ENCODE results near the gene MMP28.

Gene MMP28

DNA sequence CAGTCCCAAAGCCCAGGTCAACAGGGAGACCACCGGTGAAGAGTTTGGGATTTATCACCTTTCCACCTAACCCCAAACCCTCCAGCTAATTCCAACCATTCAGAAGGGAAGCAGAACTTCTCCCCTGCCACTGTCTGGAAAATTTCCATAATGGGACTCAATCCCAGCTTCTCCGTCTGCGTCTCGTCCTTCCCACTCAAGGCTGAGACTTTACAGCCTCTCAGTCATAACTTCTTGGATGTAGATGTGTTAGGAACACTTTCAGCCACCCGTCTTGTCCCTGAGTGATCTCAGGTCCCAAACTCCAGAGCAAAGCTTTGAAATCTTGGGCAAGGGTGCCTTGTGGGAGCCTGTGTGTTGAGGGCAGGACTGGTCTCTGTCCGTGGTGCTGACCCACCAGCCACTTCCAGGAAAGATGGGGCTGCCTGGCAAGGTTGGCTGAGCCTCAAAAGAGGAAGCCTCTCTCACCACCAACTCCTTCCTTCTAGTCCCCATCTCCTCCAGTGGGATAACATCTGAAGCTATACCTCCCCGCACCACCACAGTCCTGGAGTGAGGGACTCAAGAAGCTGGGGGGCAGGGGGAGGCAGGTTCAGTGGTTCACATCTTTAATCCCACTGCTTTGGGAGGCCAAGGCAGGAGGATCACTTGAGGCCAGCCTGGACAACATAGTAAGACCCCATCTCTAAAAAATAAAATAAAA, 51.7 kb downstream of the MMP28 start:
- no peak for DNase-seq (ENCODE audit: low spot score)

DNA sequence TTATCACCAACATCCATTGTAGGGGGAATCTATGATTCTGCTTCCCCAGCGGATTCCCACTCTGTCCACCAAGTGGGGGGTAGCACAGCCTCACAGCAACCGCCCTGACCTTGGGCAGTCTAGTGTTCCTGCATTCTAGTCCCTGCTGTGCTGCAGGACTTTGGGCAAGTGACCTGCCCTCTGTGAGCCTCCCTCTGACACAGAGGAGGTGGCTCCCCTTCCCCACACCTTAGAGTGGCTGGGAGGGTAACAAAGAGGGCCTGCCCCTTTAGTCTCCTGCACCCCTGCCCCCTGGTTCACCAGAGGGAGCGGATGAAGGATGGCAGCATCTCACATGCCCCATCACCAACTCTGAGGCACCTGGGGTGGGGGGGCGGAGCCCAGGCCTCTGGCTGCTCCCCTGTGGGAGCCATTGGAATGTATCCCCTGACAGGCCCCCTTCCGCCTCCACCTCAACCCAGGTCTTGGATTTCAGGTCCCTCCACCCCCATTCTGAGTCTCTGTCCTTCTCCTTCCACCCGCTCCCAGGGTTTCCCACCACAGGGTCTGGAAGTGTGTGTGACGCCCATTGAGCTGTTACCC, 52.5 kb downstream of the MMP28 start:
- no peak for DNase-seq (ENCODE audit: low spot score)

DNA sequence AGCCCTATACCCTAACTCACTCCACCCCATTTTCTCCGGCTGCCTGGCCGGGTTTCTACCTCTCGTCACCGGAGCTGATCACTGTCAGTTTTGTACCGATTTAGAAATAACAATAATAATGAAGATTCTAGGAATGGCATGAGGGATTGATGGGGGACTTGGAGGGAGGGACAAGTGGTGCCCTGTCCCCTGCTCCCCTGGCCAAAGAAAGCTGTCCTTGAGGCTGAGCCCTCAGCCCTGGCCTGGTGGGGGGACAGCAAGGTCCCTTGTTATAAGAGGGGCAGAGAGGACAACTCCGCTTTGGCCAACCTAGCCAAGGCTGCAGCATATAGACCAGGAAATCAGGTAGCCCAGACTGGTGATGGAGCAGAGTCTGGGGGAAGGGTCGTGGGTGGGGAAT, 52.9 kb downstream of the MMP28 start:
- no peak for DNase-seq (ENCODE audit: low spot score)

DNA sequence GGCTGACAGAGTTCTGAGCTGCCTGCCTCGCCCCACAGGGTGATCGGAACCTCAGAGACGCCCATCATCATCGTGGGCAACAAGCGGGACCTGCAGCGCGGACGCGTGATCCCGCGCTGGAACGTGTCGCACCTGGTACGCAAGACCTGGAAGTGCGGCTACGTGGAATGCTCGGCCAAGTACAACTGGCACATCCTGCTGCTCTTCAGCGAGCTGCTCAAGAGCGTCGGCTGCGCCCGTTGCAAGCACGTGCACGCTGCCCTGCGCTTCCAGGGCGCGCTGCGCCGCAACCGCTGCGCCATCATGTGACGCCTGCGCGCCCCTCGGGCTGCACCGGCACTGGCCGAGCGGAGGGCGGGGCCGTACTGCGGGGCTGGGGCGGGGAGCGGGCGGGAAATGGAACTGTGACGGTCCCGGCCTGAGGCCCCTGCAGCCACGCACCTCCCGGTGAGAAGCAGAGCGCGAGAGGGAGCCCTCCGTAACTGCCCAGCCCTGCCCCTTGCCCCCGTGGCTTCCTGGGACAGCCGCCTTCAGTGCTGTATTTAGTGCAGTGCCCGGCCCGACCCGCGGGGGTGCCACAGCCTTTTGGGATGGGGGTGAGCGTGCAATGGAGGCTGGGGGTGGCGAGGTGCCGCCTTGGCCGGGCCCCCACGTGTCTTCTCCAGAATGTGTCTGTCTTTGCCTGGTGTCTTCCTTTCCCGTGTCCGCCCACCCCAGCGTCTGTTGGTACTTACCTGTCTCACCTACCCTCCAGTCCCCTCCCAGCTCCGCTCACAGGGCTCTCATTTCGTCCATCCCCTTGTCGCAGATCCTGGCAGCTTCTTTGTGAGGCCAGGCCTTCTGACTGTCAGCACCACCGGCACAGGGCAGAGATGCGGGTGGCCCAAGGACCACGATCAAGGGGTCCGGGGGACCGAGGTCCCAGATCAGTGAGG, 54.2 kb downstream of the MMP28 start:
- no peak for DNase-seq (ENCODE audit: low spot score)

DNA sequence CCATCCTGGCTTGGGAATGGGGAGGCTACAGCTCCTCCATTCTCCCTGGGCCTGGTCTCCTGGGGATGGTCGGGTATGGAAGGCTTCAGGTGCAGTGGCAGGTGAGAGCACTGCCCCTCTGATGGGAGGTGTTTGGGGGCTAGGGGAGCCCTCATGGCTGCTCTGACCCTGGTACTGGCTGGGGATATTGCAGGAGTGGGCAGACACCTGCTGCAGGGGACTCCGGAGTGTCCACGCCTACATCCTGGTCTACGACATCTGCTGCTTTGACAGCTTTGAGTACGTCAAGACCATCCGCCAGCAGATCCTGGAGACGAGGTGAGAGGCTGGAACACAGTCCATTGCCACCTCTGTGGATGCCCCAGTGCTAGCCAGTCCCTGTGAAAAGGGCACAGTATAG, 55.2 kb downstream of the MMP28 start:
- no peak for DNase-seq (ENCODE audit: low spot score)

DNA sequence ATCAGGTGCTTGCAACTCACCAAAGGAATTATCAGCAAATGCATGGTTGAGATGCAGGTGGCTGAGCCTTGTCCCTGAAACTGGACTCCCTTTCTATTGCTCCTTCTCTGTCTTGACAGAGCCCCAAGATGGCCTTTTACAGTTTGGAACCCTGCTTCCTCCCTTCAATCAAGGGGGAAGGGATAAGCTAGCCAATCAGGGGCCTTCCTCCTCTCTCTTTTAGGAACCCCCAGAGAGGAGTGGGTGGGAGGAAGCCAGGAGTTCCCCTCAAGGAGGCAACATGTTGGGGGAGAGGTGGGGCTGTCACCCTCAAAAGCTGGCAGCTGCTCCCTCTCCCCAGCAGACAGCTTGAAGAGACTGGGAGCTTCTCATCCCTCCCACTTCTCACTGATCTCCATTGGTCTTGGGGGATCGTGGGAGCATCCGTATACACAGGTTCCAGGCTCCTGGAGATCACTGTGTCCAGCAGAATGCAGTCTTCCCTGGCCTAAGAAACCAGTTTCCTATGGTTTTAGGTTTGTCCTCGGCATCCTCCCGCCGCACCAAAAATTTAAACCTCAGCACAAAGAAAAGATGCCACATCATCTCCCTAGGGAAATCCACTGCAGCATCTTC, 56.8 kb downstream of the MMP28 start:
- DNase-seq (ENCODE audit: low spot score), result no peak

DNA sequence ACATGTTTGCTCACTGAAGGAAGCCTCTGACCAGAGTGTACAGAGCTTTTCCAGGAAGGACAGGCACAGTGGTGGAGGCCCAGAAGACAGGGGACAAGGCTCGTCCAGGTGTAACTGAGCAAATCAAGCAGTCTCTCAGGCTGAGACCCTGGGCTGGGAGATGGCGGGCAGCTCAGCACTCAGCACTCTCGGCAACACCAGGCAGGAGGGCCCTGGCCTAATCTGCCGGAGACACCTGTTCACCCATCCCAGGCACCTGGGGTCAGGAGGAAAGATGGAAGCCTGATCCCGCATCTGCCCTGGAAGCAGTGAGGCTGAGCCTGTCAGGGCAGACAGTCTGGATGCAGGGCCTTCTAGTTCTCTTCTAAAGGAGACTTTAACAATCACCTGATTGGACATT, 59.2 kb downstream of the MMP28 start:
- DNase-seq (ENCODE audit: low spot score), result no peak

DNA sequence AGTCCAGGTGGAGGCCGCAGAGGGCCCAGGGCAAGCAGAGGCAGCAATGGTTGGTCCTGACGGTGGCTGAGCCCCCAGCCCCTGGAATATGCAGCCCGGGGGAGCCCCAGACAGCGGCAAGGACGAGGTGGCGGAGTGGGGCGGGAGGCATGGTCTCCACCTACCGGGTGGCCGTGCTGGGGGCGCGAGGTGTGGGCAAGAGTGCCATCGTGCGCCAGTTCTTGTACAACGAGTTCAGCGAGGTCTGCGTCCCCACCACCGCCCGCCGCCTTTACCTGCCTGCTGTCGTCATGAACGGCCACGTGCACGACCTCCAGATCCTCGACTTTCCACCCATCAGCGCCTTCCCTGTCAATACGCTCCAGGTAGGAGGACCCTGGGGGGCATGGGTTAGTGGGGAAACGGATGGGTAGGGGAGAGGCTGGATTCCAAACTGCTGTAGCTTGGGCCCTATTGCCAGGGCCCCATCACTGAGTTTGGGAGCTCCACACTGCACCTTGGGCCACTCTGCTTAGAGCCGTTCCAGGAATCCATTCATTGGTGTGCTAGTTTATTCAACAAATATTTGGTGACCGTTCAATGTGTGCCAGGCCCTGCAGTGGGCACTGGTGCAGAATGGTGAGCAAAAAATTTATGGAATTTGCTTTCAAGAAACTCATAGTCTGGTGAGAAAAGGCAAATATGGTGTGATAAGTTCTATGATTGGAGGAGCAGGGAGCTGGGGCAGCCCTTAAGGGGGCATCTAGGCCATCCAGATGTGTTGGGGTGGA, 60.2 kb downstream of the MMP28 start:
- DNase-seq (ENCODE audit: low spot score), result no peak

DNA sequence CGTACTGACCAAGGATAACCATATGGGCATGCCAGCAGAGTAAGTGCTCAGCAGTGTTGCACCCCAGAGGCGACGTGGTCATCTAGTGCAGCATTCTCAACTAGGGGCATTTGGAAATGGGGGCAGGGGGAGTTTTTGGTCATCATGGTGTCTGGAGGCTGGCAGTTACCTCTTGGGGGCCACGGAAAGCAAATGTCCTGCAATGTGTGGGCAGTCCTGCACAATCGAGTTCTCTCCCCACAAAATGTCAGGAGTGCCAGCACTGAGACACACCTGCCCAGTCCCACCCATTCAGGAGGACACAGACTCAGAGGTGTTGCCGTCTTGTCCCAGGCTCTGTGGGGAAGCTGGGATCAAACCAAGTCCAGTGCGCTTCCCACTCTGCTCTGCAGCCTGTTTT, 61.0 kb downstream of the MMP28 start:
- no peak for DNase-seq (ENCODE audit: low spot score)

DNA sequence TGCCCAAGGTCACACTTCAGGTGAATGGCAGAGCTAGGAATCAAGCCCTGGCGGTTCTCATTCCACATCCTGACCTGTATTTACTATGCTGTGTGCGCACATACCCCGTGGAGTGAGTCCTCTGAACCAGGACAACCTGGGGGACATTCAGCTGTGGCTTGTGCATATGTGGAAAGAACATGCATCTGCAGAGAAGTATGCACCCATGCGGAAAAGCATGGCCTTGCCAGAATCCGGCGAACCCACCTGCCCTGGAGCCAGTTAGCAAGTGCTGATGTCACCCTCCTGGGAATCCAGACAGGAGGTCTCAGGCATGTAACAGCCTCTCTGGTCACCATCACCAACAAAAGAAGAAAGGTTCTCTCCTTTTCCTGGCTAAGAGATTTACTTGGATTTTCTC, 62.1 kb downstream of the MMP28 start:
- no peak for DNase-seq (ENCODE audit: low spot score)

DNA sequence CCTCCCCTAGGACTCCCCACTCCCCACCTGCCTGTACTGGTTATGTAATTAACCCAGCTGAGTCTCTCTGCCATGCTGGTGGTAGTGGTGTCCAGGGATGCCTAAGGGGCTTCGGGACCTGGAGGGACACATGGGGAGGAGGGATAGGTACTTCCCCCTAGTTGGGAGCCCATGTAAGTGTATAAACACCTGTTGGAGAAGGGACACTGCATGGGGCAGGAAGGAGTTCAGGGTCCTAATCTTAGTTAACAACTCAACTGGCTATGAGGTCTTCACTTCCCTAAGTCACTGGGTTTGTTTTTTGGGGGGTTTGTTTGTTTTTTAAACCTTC, 62.7 kb downstream of the MMP28 start:
- no peak for DNase-seq (ENCODE audit: low spot score)

DNA sequence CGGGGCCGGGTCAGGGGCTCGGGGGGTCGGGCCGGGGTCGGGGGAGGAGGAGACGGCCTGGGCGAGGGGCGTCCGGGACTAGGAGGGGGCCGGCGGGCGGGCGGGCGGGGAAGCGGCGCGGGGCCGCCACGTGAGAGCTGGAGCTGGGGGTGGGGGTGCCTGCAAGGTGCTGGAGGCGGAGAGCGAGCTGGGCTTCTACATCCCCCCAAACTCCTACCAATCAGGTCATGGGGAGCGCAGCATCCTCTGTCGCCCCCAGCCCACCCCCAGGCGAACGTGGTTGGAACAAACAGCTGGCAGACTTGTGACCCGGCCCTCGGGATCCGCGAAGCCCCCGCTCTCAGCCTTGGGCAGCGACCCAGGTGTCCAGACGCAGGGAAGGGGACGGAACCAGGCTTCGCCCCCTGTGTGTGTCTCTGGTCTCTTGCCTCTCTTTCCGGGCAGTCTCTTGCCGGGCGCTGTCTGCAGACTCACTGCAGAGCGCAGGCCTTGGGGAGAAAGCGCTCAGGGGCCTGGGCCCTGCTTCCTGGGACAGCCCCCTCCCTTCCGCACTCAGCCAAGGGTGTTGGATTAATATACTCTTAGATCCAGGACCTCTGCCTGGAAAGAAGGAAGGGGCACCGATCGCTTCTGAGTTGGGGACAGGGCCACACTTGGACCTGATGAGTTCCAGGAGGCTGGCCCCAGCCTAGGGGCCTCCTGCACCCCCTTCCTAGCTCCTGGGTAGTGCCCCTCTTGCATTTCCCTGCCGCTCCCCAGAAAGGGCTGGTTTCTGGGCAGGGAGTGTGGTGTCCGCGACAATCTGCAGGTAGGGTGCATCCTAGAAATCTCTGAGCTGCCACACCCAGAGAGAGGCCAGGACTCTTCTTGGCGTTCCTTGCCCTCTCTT, 63.3 kb downstream of the MMP28 start:
- no peak for DNase-seq (ENCODE audit: low spot score)

DNA sequence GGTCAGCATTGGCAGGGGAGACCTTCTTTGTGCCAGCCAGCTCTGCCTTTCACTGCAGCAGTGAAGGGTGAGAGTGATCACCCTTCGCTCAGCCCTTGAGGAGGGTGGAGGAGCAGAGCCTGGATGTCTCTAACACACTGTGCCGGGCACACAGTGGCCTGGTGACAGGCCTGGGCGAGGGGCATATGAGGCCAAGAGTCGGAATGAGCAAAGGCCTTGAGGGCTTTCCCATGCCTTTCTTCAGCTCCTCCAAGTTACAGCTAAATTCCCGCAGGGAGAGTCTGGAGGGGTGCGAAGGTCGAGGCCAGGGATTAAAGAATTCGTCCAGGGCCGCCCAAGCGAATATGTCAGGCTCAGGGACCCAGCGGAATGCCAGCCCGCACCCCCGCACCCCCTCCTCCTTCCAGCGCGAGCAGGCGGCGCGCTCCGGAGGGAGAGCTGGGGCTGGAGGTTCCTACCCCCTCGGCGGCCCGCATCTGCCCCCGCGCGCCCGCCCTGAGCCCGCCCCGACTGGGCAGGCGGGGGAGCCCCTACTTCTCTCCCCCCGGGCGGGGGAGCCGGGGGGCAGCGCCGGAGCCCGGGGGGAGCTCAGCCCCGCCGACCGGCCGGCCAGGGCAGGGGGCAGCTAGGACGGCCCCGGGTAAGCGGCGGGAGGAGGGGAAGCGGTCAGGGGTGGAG, 64.1 kb downstream of the MMP28 start, which contains the start of gene RASL10B:
Gene RASL10B (plus strand): TSS at position 401 of the 678 bp plus-strand sequence. CDS start 3,546 bp downstream, outside the sequence.
- DNase-seq (ENCODE audit: low spot score), result peak; percentile 54

DNA sequence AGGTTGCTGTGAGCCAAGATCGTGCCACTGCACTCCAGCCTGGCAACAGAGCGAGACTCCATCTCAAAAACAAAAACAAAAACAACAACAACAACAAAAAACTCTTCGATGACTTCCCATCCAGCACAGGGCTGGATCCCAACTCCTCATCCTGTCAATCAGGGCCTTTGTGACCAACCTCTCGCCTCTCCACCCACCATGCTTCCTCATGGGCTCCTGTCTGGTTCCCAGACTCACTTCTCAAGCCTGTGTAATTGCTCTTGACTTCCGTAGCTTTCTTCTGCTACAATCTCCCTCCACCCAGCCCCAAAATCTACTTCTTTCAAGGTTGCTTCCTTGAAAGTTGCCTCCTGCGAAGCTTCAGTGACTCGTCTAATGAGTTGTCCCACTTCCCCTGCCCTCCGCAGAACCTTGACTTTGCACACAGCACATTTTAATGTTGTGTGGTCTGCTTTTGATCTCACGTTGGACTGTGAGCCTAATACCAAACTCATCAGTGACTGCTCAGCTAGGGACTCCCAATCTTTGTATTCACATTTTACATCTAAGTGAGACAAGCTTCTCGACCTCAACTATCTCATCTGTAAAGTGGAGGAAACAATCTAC, 64.9 kb downstream of the MMP28 start:
- DNase-seq (ENCODE audit: low spot score), result no peak

DNA sequence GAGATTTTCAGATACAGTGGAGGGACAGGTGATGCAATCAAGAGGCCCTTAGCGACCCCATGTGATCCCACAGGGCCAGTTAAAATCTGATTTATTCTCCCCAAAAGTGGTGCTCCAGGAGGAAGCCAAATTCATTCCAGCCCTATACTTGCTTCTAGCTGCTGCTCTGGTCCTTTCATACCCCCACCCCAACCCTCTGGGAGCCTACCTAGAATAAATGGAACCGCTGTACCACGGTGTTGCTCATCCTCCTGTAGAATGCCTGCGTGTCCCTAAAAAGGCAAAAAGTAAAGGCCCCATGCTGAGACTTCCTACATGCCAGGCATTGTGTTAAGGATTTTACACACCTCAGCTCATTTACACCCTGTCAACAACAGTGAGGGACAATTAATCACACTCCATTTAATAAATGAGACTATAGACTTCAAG, 66.0 kb downstream of the MMP28 start:
- DNase-seq (ENCODE audit: low spot score), result no peak

DNA sequence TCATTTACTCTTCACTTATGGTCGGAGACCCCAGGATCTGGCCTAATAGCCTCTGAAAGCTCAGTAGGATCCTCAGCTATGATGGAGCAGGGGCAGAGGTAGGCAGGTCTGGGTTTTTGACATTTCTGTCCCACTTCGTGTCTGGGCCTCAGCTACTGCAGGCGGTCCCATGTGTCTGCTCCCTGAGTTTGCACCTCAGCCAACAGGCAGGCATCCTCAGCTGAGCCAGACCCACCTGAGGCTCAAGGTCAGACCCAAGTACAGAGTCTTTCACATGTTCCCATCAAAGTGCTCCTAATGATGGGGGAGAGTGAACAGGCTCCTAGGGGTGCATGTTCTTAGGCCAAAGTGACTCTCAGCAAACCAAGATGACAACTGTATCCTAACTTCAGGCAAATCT, 66.9 kb downstream of the MMP28 start:
- DNase-seq (ENCODE audit: low spot score), result no peak

DNA sequence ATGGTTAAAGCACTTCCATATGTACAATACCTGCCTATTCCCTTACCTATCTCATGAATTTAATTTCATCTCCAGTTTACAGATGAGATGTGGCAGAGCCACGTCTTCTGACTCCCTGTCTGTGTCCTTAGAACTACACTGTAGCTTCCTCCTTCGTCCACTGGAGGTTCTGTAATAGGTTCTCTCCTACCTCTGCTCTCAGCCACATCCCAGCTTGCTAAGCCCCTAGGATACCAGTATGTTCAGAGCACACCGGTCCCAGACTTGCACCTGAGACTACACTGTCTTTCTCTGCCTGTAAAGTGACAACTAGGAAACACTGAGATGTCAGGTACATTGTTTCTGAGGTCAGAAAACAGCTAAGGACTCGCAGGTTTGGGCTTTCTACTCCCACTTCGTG, 67.8 kb downstream of the MMP28 start:
- no peak for DNase-seq (ENCODE audit: low spot score)

DNA sequence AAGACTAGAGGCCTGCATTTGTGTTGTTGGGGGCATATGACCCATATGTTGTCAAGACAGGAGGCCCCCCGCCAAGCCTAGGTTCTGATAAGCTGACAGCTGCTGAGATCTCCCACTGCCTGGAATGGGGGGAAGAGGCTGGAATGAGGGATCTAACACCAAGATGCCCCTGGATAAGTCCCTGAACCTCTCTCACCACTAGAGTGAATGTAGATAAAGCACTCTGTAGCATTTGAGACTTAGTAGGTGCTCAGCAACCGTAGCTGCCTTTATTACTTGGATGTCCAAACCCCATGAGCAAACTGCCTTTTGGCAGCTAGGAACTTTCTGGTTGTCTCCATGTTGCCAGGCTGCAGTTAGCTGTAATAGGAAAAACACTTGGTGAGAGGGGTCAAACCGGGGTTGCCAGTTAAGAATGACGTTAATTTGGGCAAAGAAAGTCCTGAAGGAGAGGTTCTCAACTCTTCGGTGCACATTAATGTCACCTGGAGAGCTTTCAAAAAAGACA, 68.4 kb downstream of the MMP28 start:
- DNase-seq (ENCODE audit: low spot score), result no peak

All from SK-N-DZ (cell line).